ENCODE results near the gene MPV17L. TPM values are rescaled to one million over a fixed set of nuclear protein-coding genes. Genes with fewer than 3 reads are reported as not detected.
"Not testable (repeated sequence)": the region's sequence is repeated elsewhere in the genome, so short reads cannot be mapped to it uniquely, and the experiment has no call there.

MPV17L gene
- total and polyA plus RNA-seq, 9 donors: 1.9 to 4.7 (median 3.0) TPM

GRCh38 chr16:15444264-15444663, 48.7 kb downstream of the MPV17L start:
- Histone ChIP-seq H3K4me1 (ENCODE audit: control insufficient read depth, insufficient read depth, low read length) (no peaks in the 10 kb centered on the region), H3K27me3 (ENCODE audit: control insufficient read depth, insufficient read depth, low read length) (no peaks in the 10 kb centered on the region), H3K27ac (ENCODE audit: low read length) (no peak overlapping the region), H3K9me3 (replicated peaks; ENCODE audit: control insufficient read depth, low read depth, low read length) (peaks cover 4% of the 10 kb centered on the region), H3K4me3 (ENCODE audit: low read length) (no peak overlapping the region), H3K36me3 (ENCODE audit: control insufficient read depth, insufficient read depth, low read length) (no peaks in the 10 kb centered on the region)
- no peak for DNase-seq
- 100% methylated on average over 1 of the region's 3 CpGs for WGBS (ENCODE audit: insufficient coverage)

GRCh38 chr16:15445450-15445849, 49.9 kb downstream of the MPV17L start:
- Histone ChIP-seq H3K27me3 (ENCODE audit: control insufficient read depth, insufficient read depth, low read length) (no peaks in the 10 kb centered on the region), H3K4me3 (ENCODE audit: low read length) (no peak overlapping the region), H3K27ac (ENCODE audit: low read length) (no peak overlapping the region), H3K36me3 (ENCODE audit: control insufficient read depth, insufficient read depth, low read length) (no peaks in the 10 kb centered on the region), H3K4me1 (ENCODE audit: control insufficient read depth, insufficient read depth, low read length) (no peaks in the 10 kb centered on the region), H3K9me3 (replicated peaks; ENCODE audit: control insufficient read depth, low read depth, low read length) (peaks cover 4% of the 10 kb centered on the region)
- DNase-seq: no peak
- WGBS (ENCODE audit: insufficient coverage): no CpG with 5 or more reads among the region's 1 CpG

- no peak overlapping the region for H3K4me3 ChIP-seq (ENCODE audit: low read length)
- no peak for DNase-seq
- no peaks in the 10 kb centered on the region for H3K27me3 ChIP-seq (ENCODE audit: control insufficient read depth, insufficient read depth, low read length)
- H3K27ac ChIP-seq (ENCODE audit: low read length): no peak overlapping the region
- peaks cover 4% of the 10 kb centered on the region for H3K9me3 ChIP-seq (replicated peaks; ENCODE audit: control insufficient read depth, low read depth, low read length)
- H3K4me1 ChIP-seq (ENCODE audit: control insufficient read depth, insufficient read depth, low read length): no peaks in the 10 kb centered on the region
- no CpG with 5 or more reads among the region's 5 CpGs for WGBS (ENCODE audit: insufficient coverage)
- no peaks in the 10 kb centered on the region for H3K36me3 ChIP-seq (ENCODE audit: control insufficient read depth, insufficient read depth, low read length)
These were observed 51.3 kb downstream of the MPV17L start for GRCh38 chr16:15446901-15447300.

- Histone ChIP-seq H3K27ac (ENCODE audit: low read length) (no peak overlapping the region), H3K9me3 (replicated peaks; ENCODE audit: control insufficient read depth, low read depth, low read length) (no peaks in the 10 kb centered on the region), H3K36me3 (ENCODE audit: control insufficient read depth, insufficient read depth, low read length) (no peaks in the 10 kb centered on the region), H3K4me3 (ENCODE audit: low read length) (no peak overlapping the region), H3K27me3 (ENCODE audit: control insufficient read depth, insufficient read depth, low read length) (no peaks in the 10 kb centered on the region), H3K4me1 (ENCODE audit: control insufficient read depth, insufficient read depth, low read length) (no peaks in the 10 kb centered on the region)
- peak; percentile 41 for DNase-seq
- 53% methylated on average over 4 of the region's 6 CpGs for WGBS (ENCODE audit: insufficient coverage)
These were observed 55.1 kb downstream of the MPV17L start for GRCh38 chr16:15450624-15451023.

GRCh38 chr16:15451098-15451731, 55.7 kb downstream of the MPV17L start:
- no peak for DNase-seq
- H3K9me3 ChIP-seq (replicated peaks; ENCODE audit: control insufficient read depth, low read depth, low read length): no peaks in the 10 kb centered on the region
- WGBS (ENCODE audit: insufficient coverage): 67% methylated on average over 3 of the region's 10 CpGs

GRCh38 chr16:15452246-15452855, 56.8 kb downstream of the MPV17L start:
- no peak overlapping the region for H3K4me3 ChIP-seq (ENCODE audit: low read length)
- no peaks in the 10 kb centered on the region for H3K4me1 ChIP-seq (ENCODE audit: control insufficient read depth, insufficient read depth, low read length)
- no peak overlapping the region for H3K27ac ChIP-seq (ENCODE audit: low read length)
- H3K27me3 ChIP-seq (ENCODE audit: control insufficient read depth, insufficient read depth, low read length): no peaks in the 10 kb centered on the region
- no peaks in the 10 kb centered on the region for H3K36me3 ChIP-seq (ENCODE audit: control insufficient read depth, insufficient read depth, low read length)
- 89% methylated on average over 6 of the region's 8 CpGs for WGBS (ENCODE audit: insufficient coverage)
- DNase-seq: peak; percentile 8
- no peaks in the 10 kb centered on the region for H3K9me3 ChIP-seq (replicated peaks; ENCODE audit: control insufficient read depth, low read depth, low read length)

More at GRCh38 chr16:15451098-15451731, 55.7 kb downstream of the MPV17L start:
- Histone ChIP-seq H3K4me1 (ENCODE audit: control insufficient read depth, insufficient read depth, low read length) (no peaks in the 10 kb centered on the region), H3K36me3 (ENCODE audit: control insufficient read depth, insufficient read depth, low read length) (no peaks in the 10 kb centered on the region), H3K27me3 (ENCODE audit: control insufficient read depth, insufficient read depth, low read length) (no peaks in the 10 kb centered on the region), H3K27ac (ENCODE audit: low read length) (no peak overlapping the region), H3K4me3 (ENCODE audit: low read length) (no peak overlapping the region)

GRCh38 chr16:15453296-15453695, 57.7 kb downstream of the MPV17L start:
- WGBS (ENCODE audit: insufficient coverage): 87% methylated on average over 2 of the region's 7 CpGs

GRCh38 chr16:15454933-15455332, 59.4 kb downstream of the MPV17L start:
- not testable (repeated sequence) for H3K4me3 ChIP-seq (ENCODE audit: low read length); H3K27me3 ChIP-seq (ENCODE audit: control insufficient read depth, insufficient read depth, low read length); DNase-seq; H3K4me1 ChIP-seq (ENCODE audit: control insufficient read depth, insufficient read depth, low read length); H3K9me3 ChIP-seq (replicated peaks; ENCODE audit: control insufficient read depth, low read depth, low read length); H3K36me3 ChIP-seq (ENCODE audit: control insufficient read depth, insufficient read depth, low read length); H3K27ac ChIP-seq (ENCODE audit: low read length)
- WGBS (ENCODE audit: insufficient coverage): 97% methylated on average over 5 of the region's 11 CpGs

More at GRCh38 chr16:15453296-15453695, 57.7 kb downstream of the MPV17L start:
- not testable (repeated sequence) for H3K9me3 ChIP-seq (replicated peaks; ENCODE audit: control insufficient read depth, low read depth, low read length); H3K27ac ChIP-seq (ENCODE audit: low read length); H3K27me3 ChIP-seq (ENCODE audit: control insufficient read depth, insufficient read depth, low read length); H3K36me3 ChIP-seq (ENCODE audit: control insufficient read depth, insufficient read depth, low read length); H3K4me3 ChIP-seq (ENCODE audit: low read length); DNase-seq; H3K4me1 ChIP-seq (ENCODE audit: control insufficient read depth, insufficient read depth, low read length)

GRCh38 chr16:15457400-15457799, 61.8 kb downstream of the MPV17L start:
- H3K4me1 ChIP-seq (ENCODE audit: control insufficient read depth, insufficient read depth, low read length): no peaks in the 10 kb centered on the region
- no peak overlapping the region for H3K27ac ChIP-seq (ENCODE audit: low read length)
- H3K27me3 ChIP-seq (ENCODE audit: control insufficient read depth, insufficient read depth, low read length): no peaks in the 10 kb centered on the region
- no peak for DNase-seq
- no peak overlapping the region for H3K4me3 ChIP-seq (ENCODE audit: low read length)
- WGBS (ENCODE audit: insufficient coverage): 78% methylated on average over 2 of the region's 3 CpGs
- H3K36me3 ChIP-seq (ENCODE audit: control insufficient read depth, insufficient read depth, low read length): no peaks in the 10 kb centered on the region
- H3K9me3 ChIP-seq (replicated peaks; ENCODE audit: control insufficient read depth, low read depth, low read length): no peaks in the 10 kb centered on the region

- Histone ChIP-seq H3K36me3 (ENCODE audit: control insufficient read depth, insufficient read depth, low read length) (no peaks in the 10 kb centered on the region), H3K27me3 (ENCODE audit: control insufficient read depth, insufficient read depth, low read length) (no peaks in the 10 kb centered on the region), H3K9me3 (replicated peaks; ENCODE audit: control insufficient read depth, low read depth, low read length) (no peaks in the 10 kb centered on the region), H3K4me3 (ENCODE audit: low read length) (no peak overlapping the region), H3K4me1 (ENCODE audit: control insufficient read depth, insufficient read depth, low read length) (no peaks in the 10 kb centered on the region), H3K27ac (ENCODE audit: low read length) (no peak overlapping the region)
- DNase-seq: no peak
- no CpG with 5 or more reads among the region's 4 CpGs for WGBS (ENCODE audit: insufficient coverage)
These were observed 62.4 kb downstream of the MPV17L start for GRCh38 chr16:15457958-15458357.
